GM21825 (cell line): ENCODE results near the gene TRAP1.

Experiments
- ATAC-seq: cut with Tn5 transposase; IDR thresholded peaks from one replicate; pipeline ENCODE4 v1.9.1; 2021; ENCODE audit warnings: mild to moderate bottlenecking, moderate library complexity; ENCODE audit not compliant: unreplicated experiment

Gene TRAP1

GRCh38 chr16:3652373-3653195 lies 64.7 kb downstream of the TRAP1 start:
- no peak for ATAC-seq

GRCh38 chr16:3651461-3652372 lies 65.6 kb downstream of the TRAP1 start:
- ATAC-seq, result no peak

GRCh38 chr16:3650631-3651265 lies 66.6 kb downstream of the TRAP1 start:
- no peak for ATAC-seq

GRCh38 chr16:3646348-3646920 lies 70.9 kb downstream of the TRAP1 start:
- ATAC-seq, result no peak

GRCh38 chr16:3645504-3646347 lies 71.6 kb downstream of the TRAP1 start:
- ATAC-seq, result no peak

GRCh38 chr16:3645108-3645503 lies 72.2 kb downstream of the TRAP1 start:
- ATAC-seq, result no peak

DNA sequence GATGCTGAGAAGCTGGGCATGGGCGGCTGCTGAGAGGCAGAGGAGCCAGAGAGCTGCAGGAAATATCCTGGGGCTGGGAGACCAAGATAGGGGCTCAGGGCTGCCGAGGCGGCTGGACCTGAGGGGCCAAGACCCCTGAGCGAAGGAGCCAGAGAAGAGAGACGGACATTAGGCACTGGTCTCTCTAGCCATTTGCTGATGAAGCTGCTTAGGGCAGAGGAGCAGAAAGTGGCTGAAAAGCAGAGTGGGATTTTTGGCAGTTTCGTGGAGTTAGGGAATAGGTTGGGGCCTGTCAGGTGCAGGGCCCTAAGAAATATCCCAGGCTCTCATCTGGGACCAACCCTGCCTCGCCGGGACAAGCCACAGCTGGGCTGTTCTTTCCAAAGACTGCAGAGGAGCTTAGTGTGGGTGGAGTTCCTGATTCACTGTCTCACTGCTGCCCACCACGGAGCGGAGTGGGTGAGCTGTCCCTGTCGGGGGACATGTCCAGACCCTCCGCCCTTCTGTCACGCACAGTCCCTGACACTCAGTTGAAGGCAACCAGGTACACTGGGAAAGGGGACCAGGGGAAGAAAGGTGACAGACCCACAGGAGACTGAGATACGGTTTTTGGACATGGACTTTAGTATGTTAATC lies 74.1 kb downstream of the TRAP1 start:
- ATAC-seq, result no peak

DNA sequence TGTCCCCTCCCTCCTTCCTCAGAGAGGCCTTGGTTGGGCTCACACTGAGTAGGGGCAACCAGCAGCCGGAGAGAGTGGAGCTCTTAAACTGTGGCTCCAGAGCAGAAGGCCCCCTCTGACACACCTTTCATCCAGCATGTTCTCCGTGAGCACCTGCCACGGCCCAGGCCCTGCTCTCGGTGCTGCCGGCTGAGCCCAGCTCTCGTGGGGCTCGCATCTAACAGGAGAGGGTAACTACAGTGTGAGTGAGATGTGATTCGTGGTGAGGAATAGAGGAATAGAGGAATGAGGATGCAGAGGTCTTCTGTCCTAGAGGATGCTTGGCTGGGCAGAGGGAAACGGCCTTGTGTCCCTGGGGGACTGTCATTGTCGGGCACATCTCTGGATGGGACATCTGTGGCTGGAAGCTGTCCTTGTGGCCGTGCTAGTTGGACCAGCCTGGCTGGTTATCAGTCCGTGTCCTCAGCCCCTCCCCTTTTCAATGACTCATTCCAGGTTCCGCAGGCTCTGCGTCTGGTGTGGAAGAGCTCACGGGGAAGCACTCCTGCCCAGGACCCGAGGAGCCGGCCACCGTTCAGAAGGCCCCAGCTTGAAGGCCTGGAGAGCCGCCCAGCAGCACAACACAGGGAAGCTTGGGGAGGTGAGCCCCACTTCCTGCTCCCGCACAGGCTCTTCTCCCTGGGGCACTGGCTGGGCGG lies 74.8 kb downstream of the TRAP1 start:
- no peak for ATAC-seq

DNA sequence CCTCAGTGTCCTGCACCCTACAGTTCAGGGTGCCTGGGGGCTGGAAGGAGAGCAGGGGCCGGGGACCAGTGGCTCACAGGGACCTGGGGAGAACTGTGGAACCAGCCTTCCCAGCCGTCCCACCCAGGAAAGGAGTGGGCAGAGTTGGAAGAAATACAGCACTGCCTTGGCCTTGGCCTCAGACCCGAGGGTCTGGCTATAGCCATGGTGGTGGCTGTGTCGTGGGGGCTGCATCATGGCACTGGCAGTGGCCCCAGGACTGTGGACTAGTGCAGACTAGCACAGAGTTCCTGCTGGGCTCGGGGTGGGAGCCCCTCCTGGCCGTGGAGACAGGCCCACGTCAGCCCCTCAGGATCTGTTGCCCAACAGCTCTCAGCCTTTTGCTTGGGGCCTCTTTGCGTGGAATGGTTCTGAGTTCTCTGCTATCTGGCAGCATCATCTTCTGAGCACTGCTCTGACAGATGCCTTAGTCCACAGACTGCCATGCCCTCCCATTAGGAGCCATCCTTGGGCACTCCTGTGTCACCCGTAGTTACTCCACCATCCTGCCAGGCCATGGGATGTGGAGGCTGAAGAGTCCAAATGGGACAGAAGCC lies 75.4 kb downstream of the TRAP1 start:
- ATAC-seq, result no peak

DNA sequence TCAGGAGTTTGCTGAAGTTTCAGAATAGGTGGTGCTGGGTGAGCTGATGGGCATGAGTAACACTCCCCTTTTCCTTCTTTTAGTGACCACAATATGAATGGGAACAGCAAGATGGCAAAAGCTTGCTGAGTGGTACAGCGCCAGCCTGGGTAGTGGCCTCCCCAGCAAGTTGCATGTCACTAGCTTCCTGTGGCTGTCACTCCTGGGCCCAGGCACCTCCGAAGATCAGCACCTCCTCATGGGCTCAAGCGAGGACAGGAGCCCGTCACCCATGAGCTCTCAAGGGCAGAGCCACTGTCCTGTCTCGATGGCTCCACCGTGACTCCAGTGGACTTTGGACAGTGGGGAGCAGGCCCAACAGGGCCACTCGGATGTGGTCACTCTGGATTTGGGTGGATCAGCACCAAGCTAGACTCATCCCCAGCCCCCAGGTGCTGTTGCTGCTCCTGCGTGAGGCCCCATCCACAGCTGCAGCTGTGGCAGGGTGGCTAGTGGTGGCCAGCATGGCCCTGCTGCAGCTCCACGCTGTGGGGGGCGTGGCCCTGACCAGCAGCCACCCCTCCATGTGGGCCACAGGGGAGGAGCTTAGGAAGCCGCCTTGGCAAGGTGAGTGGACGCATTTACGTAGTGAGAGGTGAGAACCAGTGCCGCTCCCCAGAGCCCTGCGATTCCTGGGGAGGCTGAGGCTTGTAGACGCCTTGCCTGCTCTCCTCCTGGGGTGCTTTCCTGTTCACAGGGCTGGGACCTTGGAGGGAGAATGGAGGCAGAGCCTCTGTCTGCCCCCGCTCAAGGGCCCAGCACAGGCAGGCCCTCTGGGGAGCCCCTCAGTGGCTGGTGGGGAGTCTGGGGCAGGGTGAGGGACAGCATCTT lies 76.5 kb downstream of the TRAP1 start:
- no peak for ATAC-seq

GRCh38 chr16:3640207-3640606 lies 77.1 kb downstream of the TRAP1 start:
- ATAC-seq, result no peak

- no peak for ATAC-seq
Observed at GRCh38 chr16:3638916-3639644, 78.2 kb downstream of the TRAP1 start.

GRCh38 chr16:3637371-3637923 lies 79.9 kb downstream of the TRAP1 start:
- no peak for ATAC-seq

DNA sequence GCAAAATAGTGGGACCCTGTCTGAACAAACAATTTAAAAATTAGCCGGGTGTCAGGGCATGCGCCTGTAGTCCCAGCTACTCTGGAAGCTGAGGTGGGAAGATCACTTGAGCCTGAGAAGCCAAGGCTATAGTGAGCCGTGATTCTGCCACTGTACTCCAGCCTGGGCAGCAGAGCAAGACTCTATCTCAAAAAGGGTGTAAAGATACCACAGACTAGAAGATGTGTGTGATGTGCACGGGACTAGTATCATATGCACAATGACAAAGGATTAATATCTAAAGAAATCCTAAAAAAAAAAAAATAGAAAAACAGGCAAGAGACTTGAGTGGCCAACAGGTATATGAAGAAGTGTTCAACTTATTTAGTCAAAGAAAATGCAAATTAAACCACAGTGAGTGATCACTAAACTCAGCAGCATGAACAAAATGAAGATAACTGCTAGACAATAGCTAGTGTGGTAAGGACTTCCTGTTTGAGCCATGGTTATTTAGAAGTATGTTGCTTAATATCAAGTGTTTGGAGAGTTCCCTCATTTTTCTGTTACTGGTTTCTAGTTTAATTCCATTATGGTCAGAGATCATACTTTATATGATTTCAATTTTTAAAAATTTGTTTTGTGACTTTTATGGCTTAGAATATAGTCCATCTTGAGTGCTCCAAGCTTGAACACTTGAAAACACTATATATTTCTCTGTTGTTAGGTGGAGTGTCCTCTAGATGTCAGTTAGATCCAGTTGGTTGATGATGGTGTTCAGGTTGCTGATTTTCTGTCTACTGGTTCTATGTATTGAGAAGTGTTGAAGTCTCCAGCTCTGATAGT lies 91.2 kb downstream of the TRAP1 start:
- no peak for ATAC-seq

DNA sequence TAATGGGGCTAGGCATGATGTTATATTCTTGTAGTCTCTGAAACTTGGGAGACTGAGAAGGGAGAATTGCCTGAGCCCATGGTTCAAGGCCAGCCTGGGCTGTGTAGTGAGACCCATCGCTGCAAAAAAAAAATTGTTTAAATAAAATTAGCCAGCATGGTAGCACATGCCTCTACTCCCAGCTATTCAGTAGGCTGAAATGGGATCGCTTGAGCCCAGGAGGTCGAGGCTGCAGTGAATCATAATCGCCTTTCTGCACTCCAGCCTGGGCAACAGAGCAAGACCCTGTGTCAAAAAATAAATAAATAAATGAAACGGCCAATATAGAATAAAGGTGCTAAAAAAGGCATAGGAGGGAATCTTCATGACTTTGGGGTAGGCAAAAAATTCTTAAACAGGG lies 92.0 kb downstream of the TRAP1 start:
- no peak for ATAC-seq

DNA sequence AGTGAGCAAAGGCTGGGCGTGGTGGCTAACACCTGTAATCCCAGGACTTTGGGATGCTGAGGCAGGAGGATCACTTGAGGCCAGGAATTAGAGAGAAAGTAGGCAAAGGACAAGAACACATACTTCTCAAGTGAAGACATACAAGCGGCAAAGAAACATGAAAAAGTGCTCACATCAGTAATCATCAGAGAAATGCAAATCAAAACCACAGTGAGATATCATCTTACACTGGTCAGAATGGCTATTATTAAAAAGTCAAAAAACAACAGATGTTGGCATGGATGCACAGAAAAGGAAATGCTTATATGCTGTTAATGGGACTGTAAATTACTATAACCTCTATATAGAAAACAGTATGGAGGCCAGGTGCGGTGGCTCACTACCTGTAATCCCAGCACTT lies 93.7 kb downstream of the TRAP1 start:
- ATAC-seq, result no peak
